IMR-90 (cell line): ENCODE results near the gene GLS. TPM values are rescaled to one million over a fixed set of nuclear protein-coding genes. Genes with fewer than 3 reads are reported as not detected.
A peak's percentile ranks its signal among the peaks of the same experiment; 100 is the strongest.

Source experiments
- ATAC-seq: fragments of 200-7000 bp; cut with Tn5 transposase; 2 replicates; pipeline ENCODE4 v1.9.1; 2020; ENCODE audit warnings: low read depth, mild to moderate bottlenecking, moderate library complexity
- BruUV-seq: library from RNA; stranded (reverse); fragments of 400-500 nt; replicated peaks from 2 replicates; lab custom pipeline; 2021; lab: Mats Ljungman, UMichigan
- CTCF ChIA-PET: fragments of 300-600 bp; formaldehyde crosslinking; extraction: SDS; loops from one replicate; lab custom pipeline; 2021; ENCODE audit warnings: antibody characterized with exemption; lab: Yijun Ruan, JAX
- POLR2A ChIA-PET: fragments of 300-600 bp; sonication (Branson Sonifier 250); formaldehyde crosslinking; loops from one replicate; lab custom pipeline; 2022; ENCODE audit warnings: antibody characterized with exemption; ENCODE audit not compliant: unreplicated experiment; lab: Charles Lee
- DNase-seq: peaks from one replicate; pipeline ENCODE4 v3.0.0; 2013
- H2AFZ ChIP-seq: replicated peaks from 2 replicates; pipeline ENCODE3; 2013; ENCODE audit warnings: low read length, mild to moderate bottlenecking; ENCODE audit not compliant: poor library complexity
- H2AK5ac ChIP-seq: 2 replicates; pipeline ENCODE4 v1.6.1; 2013; ENCODE audit warnings: low read depth, low read length, inconsistent platforms
- H2AK9ac ChIP-seq: replicated peaks from 2 replicates; pipeline ENCODE3; 2013; ENCODE audit warnings: mild to moderate bottlenecking, low read depth, low read length, moderate library complexity; ENCODE audit not compliant: poor library complexity
- H2BK120ac ChIP-seq: 2 replicates; pipeline ENCODE4 v1.6.1; 2013; ENCODE audit warnings: low read depth, low read length, inconsistent platforms
- H2BK15ac ChIP-seq: 3 replicates; pipeline ENCODE4 v1.6.1; 2013; ENCODE audit warnings: low read depth, low read length, inconsistent platforms
- H2BK20ac ChIP-seq: 2 replicates; pipeline ENCODE4 v1.6.1; 2013; ENCODE audit warnings: low read depth, mild to moderate bottlenecking, inconsistent platforms, low read length, moderate library complexity
- H2BK5ac ChIP-seq: 2 replicates; pipeline ENCODE4 v1.6.1; 2013; ENCODE audit warnings: mild to moderate bottlenecking, low read depth, low read length, inconsistent platforms; ENCODE audit not compliant: poor library complexity, severe bottlenecking
- H3K14ac ChIP-seq: replicated peaks from 2 replicates; pipeline ENCODE4 v1.6.1; 2013; ENCODE audit warnings: low read depth, low read length, inconsistent platforms
- H3K18ac ChIP-seq: 2 replicates; pipeline ENCODE4 v1.6.1; 2013; ENCODE audit warnings: low read depth, low read length, control low read depth
- H3K23ac ChIP-seq: 2 replicates; pipeline ENCODE4 v1.6.1; 2013; ENCODE audit warnings: low read depth, low read length, inconsistent platforms
- H3K27ac ChIP-seq: 2 replicates; pipeline ENCODE4 v1.5.1; 2013; ENCODE audit warnings: mild to moderate bottlenecking, control low read depth, low read length; ENCODE audit not compliant: insufficient read depth
- H3K27me3 ChIP-seq: 2 replicates; pipeline ENCODE4 v1.6.1; 2013; ENCODE audit warnings: low read length; ENCODE audit not compliant: control insufficient read depth, insufficient read depth
- H3K36me3 ChIP-seq: 2 replicates; pipeline ENCODE4 v1.6.1; 2013; ENCODE audit warnings: low read length, mixed read lengths; ENCODE audit not compliant: control insufficient read depth, insufficient read depth
- H3K4ac ChIP-seq: 2 replicates; pipeline ENCODE4 v1.6.1; 2013; ENCODE audit warnings: low read depth, low read length, inconsistent platforms
- H3K4me1 ChIP-seq: 2 replicates; pipeline ENCODE4 v1.6.1; 2013; ENCODE audit warnings: low read length, mixed read lengths; ENCODE audit not compliant: control insufficient read depth, insufficient read depth
- H3K4me2 ChIP-seq: 2 replicates; pipeline ENCODE4 v1.6.1; 2013; ENCODE audit warnings: low read depth, mild to moderate bottlenecking, control low read depth, low read length, moderate library complexity
- H3K4me3 ChIP-seq: 2 replicates; pipeline ENCODE4 v1.5.1; 2013; ENCODE audit warnings: low read depth, mild to moderate bottlenecking, control low read depth, low read length, moderate library complexity; ENCODE audit not compliant: insufficient read depth
- H3K56ac ChIP-seq: 2 replicates; pipeline ENCODE4 v1.6.1; 2013; ENCODE audit warnings: low read length, inconsistent platforms; ENCODE audit not compliant: insufficient read depth; ENCODE audit errors: extremely low read depth
- H3K79me1 ChIP-seq, 2 experiments: 2 replicates each; pipeline ENCODE4 v1.6.1; 2013; ENCODE audit warnings: low read length in 2 of 2, inconsistent platforms in 1 of 2, low read depth in 1 of 2
- H3K9ac ChIP-seq: 2 replicates; pipeline ENCODE4 v1.6.1; 2013; ENCODE audit warnings: low read depth, low read length, control low read depth
- H3K9me1 ChIP-seq: 2 replicates; pipeline ENCODE4 v1.6.1; 2013; ENCODE audit warnings: low read length, inconsistent platforms; ENCODE audit not compliant: insufficient read depth
- H3K9me3 ChIP-seq: 2 replicates; pipeline ENCODE4 v1.6.1; 2013; ENCODE audit warnings: low read length; ENCODE audit not compliant: control insufficient read depth, insufficient read depth
- H4K20me1 ChIP-seq: 2 replicates; pipeline ENCODE4 v1.6.1; 2013; ENCODE audit warnings: low read length, inconsistent platforms; ENCODE audit not compliant: insufficient read depth
- H4K5ac ChIP-seq: 2 replicates; pipeline ENCODE4 v1.6.1; 2013; ENCODE audit warnings: mild to moderate bottlenecking, low read depth, low read length, control low read depth
- H4K8ac ChIP-seq, 2 experiments: 2 replicates each; pipeline ENCODE4 v1.6.1; 2013; ENCODE audit warnings: low read depth in 2 of 2, low read length in 2 of 2, control low read depth in 1 of 2, inconsistent platforms in 1 of 2
- H4K91ac ChIP-seq: 2 replicates; pipeline ENCODE4 v1.6.1; 2013; ENCODE audit warnings: low read depth, low read length, inconsistent platforms; ENCODE audit not compliant: insufficient read depth
- BHLHE40 ChIP-seq: fragments of 150-350 bp; IDR thresholded peaks from 2 replicates; pipeline ENCODE4 v1.6.1; 2016; ENCODE audit warnings: mild to moderate bottlenecking, low read depth, low read length
- CHD1 ChIP-seq: IDR thresholded peaks from 2 replicates; pipeline ENCODE4 v1.6.1; 2012; ENCODE audit warnings: low read depth, low read length, improper control_type of control experiment
- ELK1 ChIP-seq: fragments of 150-350 bp; IDR thresholded peaks from 2 replicates; pipeline ENCODE4 v1.6.1; 2016; ENCODE audit warnings: low read depth, mild to moderate bottlenecking, low read length, moderate library complexity, borderline replicate concordance
- MAFK ChIP-seq: IDR thresholded peaks from 2 replicates; pipeline ENCODE4 v1.6.1; 2012; ENCODE audit warnings: low read depth, low read length, improper control_type of control experiment
- MXI1 ChIP-seq: IDR thresholded peaks from 2 replicates; pipeline ENCODE4 v1.6.1; 2012; ENCODE audit warnings: low read depth, mild to moderate bottlenecking, low read length, moderate library complexity, borderline replicate concordance
- NFE2L2 ChIP-seq: fragments of 150-350 bp; IDR thresholded peaks from 2 replicates; pipeline ENCODE4 v1.6.1; 2016; ENCODE audit warnings: low read depth, mild to moderate bottlenecking, low read length
- POLR2A ChIP-seq: IDR thresholded peaks from 2 replicates; pipeline ENCODE4 v1.6.1; 2012; ENCODE audit warnings: mild to moderate bottlenecking, low read depth, low read length
- RAD21 ChIP-seq: IDR thresholded peaks from 2 replicates; pipeline ENCODE4 v1.6.1; 2012; ENCODE audit warnings: low read length, improper control_type of control experiment
- SMC3 ChIP-seq: fragments of 150-350 bp; IDR thresholded peaks from 2 replicates; pipeline ENCODE4 v1.6.1; 2016; ENCODE audit warnings: low read depth, mild to moderate bottlenecking, antibody characterized with exemption, low read length, moderate library complexity
- dilution Hi-C: fragments of 300-500 bp; cut with HindIII; formaldehyde crosslinking; loops from one replicate; pipeline ENCODE4 v1.14.3; 2018; ENCODE audit warnings: low sequenced_read_pairs; ENCODE audit not compliant: unreplicated experiment
- in situ Hi-C: fragments of 300-500 bp; cut with MboI; formaldehyde crosslinking; loops from 3 replicates; pipeline ENCODE4 v1.14.3; 2019; ENCODE audit warnings: low sequenced_read_pairs, inconsistent platforms, mixed read lengths
- intact Hi-C: fragments of 100-400 bp; cut with micrococcal nuclease; formaldehyde crosslinking; loops from 2 replicates; pipeline ENCODE4 v1.10.0; 2022
- polyA plus RNA-seq, 3 experiments: library from polyadenylated mRNA; depleted of rRNA; stranded (reverse); fragments of >200 nt; gene quantifications; 2 replicates each; pipeline ENCODE4 v1.2.3, GENCODE V29; 2012; ENCODE audit warnings: low replicate concordance in 1 of 3
- total RNA-seq: library from RNA; depleted of rRNA; stranded (reverse); fragments of >200 nt; gene quantifications from 2 replicates; pipeline ENCODE4 v1.2.3, GENCODE V29; 2012
- TF ChIP-seq, protein P1 (sequence below): fragments of 150-350 bp; IDR thresholded peaks from 2 replicates; pipeline ENCODE4 v1.6.1; 2017; ENCODE audit warnings: mild to moderate bottlenecking, antibody characterized with exemption, low read length, low read depth

GLS gene
- total and polyA plus RNA-seq, 2 of the 4 experiments (the other 2 are of a cell fraction): 87.5 to 130 TPM

GRCh38 chr2:190913725-190914124 lies 33.1 kb downstream of the GLS start:
- no peak overlapping the region for H3K56ac ChIP-seq
- H3K27ac ChIP-seq: no peak overlapping the region
- H3K27me3 ChIP-seq: no peaks in the 10 kb centered on the region
- H2AK9ac ChIP-seq: no peak overlapping the region
- dilution Hi-C loops: no loop called here
- H3K4me1 ChIP-seq: peaks cover 6% of the 10 kb centered on the region; the same call in 1 of the 2 replicates
- peak overlapping the region; percentile 27; the same call in 1 of the 2 replicates for H4K5ac ChIP-seq
- no peak overlapping the region for H3K14ac ChIP-seq
- H3K23ac ChIP-seq: no peak overlapping the region
- H4K20me1 ChIP-seq: peaks cover 8% of the 10 kb centered on the region; the same call in 1 of the 2 replicates
- H4K8ac ChIP-seq: no peak overlapping the region
- no peak overlapping the region for H2BK20ac ChIP-seq
- H4K91ac ChIP-seq: no peak overlapping the region
- no peak for DNase-seq
- no peaks in the 10 kb centered on the region for H3K9me3 ChIP-seq
- H3K4ac ChIP-seq: no peak overlapping the region
- in situ Hi-C loops: no loop called here
- peaks cover 12 to 50% of the 10 kb centered on the region in 2 experiments for H3K79me1 ChIP-seq
- no peak for TF ChIP-seq RAD21
- TF ChIP-seq, protein P1, sequence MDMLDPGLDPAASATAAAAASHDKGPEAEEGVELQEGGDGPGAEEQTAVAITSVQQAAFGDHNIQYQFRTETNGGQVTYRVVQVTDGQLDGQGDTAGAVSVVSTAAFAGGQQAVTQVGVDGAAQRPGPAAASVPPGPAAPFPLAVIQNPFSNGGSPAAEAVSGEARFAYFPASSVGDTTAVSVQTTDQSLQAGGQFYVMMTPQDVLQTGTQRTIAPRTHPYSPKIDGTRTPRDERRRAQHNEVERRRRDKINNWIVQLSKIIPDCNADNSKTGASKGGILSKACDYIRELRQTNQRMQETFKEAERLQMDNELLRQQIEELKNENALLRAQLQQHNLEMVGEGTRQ: no peak
- no peak for TF ChIP-seq MAFK
- TF ChIP-seq SMC3: no peak
- no peak for TF ChIP-seq BHLHE40
- TF ChIP-seq ELK1: no peak
- TF ChIP-seq NFE2L2: no peak
- no peak for TF ChIP-seq MXI1
- no peak for TF ChIP-seq CHD1
- no peak for TF ChIP-seq POLR2A
- no peak overlapping the region for H3K9ac ChIP-seq
- peaks cover 6% of the 10 kb centered on the region for H3K36me3 ChIP-seq
- intact Hi-C loops: no loop called here
- peaks cover 3% of the 10 kb centered on the region; the same call in 1 of the 2 replicates for H3K9me1 ChIP-seq
- POLR2A ChIA-PET: no interaction called here
- H3K4me3 ChIP-seq: no peak overlapping the region
- no peak overlapping the region for H3K18ac ChIP-seq
- no peak overlapping the region for H2BK120ac ChIP-seq
- BruUV-seq: no TSS peak
- H2AFZ ChIP-seq: no peak overlapping the region
- CTCF ChIA-PET: interaction anchor here (0.6 to 0.8 kb wide), 2 partner anchors 19 to 63 kb away, joined by 3 to 4 read pairs; no protein-coding TSS in a partner anchor
- ATAC-seq: no peak
- H2BK15ac ChIP-seq: no peak overlapping the region
- H2BK5ac ChIP-seq: no peak overlapping the region
- H3K4me2 ChIP-seq: no peak overlapping the region
- no peak overlapping the region for H2AK5ac ChIP-seq
